Loucy (cell line): Measurements from ENCODE around the gene NFKB2.

ENCODE experiments used
- H2AFZ ChIP-seq: fragments of 200-600 bp; sonication (generic); 2 replicates; pipeline ENCODE4 v1.6.0; 2016; ENCODE audit warnings: antibody characterized with exemption, mild to moderate bottlenecking, low read length, moderate library complexity
- H3F3A ChIP-seq: fragments of 200-600 bp; 2 replicates; pipeline ENCODE4 v1.6.0; 2016; ENCODE audit warnings: antibody characterized with exemption, low read depth, mild to moderate bottlenecking
- H3K27me3 ChIP-seq: fragments of 200-600 bp; sonication (generic); 2 replicates; pipeline ENCODE4 v1.6.1; 2014; ENCODE audit warnings: low read length, mild to moderate bottlenecking; ENCODE audit not compliant: insufficient read depth, poor library complexity, severe bottlenecking
- H3K36me3 ChIP-seq: fragments of 200-600 bp; sonication (generic); 2 replicates; pipeline ENCODE4 v1.6.1; 2016; ENCODE audit warnings: low read length; ENCODE audit not compliant: insufficient read depth
- H3K4me1 ChIP-seq: fragments of 200-600 bp; sonication (generic); 2 replicates; pipeline ENCODE4 v1.5.1; 2014; ENCODE audit warnings: low read length, mild to moderate bottlenecking; ENCODE audit not compliant: insufficient read depth, poor library complexity, severe bottlenecking
- H3K4me2 ChIP-seq: fragments of 200-600 bp; sonication (generic); 2 replicates; pipeline ENCODE4 v1.6.0; 2014; ENCODE audit warnings: antibody characterized with exemption, low read length, low read depth, mild to moderate bottlenecking; ENCODE audit not compliant: poor library complexity, severe bottlenecking
- H3K4me3 ChIP-seq: fragments of 200-600 bp; sonication (generic); 2 replicates; pipeline ENCODE4 v1.5.1; 2014; ENCODE audit warnings: low read length, mild to moderate bottlenecking, mixed read lengths; ENCODE audit not compliant: poor library complexity, severe bottlenecking
- H3K79me2 ChIP-seq: fragments of 200-600 bp; sonication (generic); 2 replicates; pipeline ENCODE4 v1.6.1; 2014; ENCODE audit warnings: low read length; ENCODE audit not compliant: insufficient read depth
- H3K9ac ChIP-seq: fragments of 200-600 bp; sonication (generic); 2 replicates; pipeline ENCODE4 v1.6.0; 2014; ENCODE audit warnings: mild to moderate bottlenecking, low read depth, low read length, moderate library complexity; ENCODE audit not compliant: poor library complexity, severe bottlenecking
- H3K9me2 ChIP-seq: fragments of 200-600 bp; sonication (generic); replicated peaks from 2 replicates; pipeline ENCODE4 v1.6.1; 2016; ENCODE audit warnings: low read depth, low read length, mixed read lengths
- H3K9me3 ChIP-seq: fragments of 200-600 bp; sonication (generic); 2 replicates; pipeline ENCODE4 v1.6.1; 2014; ENCODE audit warnings: mild to moderate bottlenecking, antibody characterized with exemption, low read length, low read depth; ENCODE audit not compliant: insufficient read depth
- H4K20me1 ChIP-seq: fragments of 200-600 bp; sonication (generic); 2 replicates; pipeline ENCODE4 v1.6.0; 2014; ENCODE audit warnings: antibody characterized with exemption, low read length, mild to moderate bottlenecking; ENCODE audit not compliant: insufficient read depth, poor library complexity, severe bottlenecking
- EZH2phosphoT487 ChIP-seq: fragments of 200-600 bp; IDR thresholded peaks from 2 replicates; pipeline ENCODE4 v1.6.1; 2018; ENCODE audit warnings: antibody characterized with exemption, mild to moderate bottlenecking, moderate library complexity, borderline replicate concordance
- TF ChIP-seq, protein P1 (sequence below): fragments of 200-600 bp; sonication (generic); conservative IDR thresholded peaks from 2 replicates; pipeline ENCODE4 v1.5.1; 2014; ENCODE audit warnings: mild to moderate bottlenecking, antibody characterized with exemption, low read length

NFKB2 gene

DNA sequence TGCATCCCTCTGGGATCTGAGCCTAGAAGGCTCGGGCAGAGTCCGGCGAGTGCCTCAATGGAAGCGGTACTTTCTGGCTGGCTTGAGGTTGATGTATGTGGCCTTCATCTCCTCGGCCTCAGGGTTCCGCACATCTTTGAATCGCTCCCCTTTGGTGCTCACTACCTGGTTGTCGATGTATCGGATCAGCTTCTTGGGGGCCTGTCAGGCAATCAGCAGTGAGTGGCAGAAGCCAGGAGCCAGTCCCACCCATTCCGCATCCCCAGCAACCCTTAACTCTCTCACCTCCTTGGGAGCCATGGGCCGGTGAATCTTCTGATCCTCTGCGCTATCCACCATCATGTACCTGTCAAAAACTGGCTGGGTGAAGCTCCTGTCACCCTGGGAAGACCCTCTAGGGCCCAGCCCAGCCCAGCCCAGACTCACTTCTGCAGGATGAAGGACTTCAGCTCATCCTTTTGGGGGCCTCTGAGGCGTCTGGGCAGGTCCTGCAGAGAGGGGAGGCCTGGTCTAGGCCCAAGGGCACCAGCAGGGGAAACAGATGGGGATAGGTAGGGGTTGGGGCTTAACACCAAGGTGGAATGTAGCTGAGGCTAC is 28.0 kb downstream of the NFKB2 start:
- H3K4me2 ChIP-seq, result peak overlapping the region; percentile 93
- TF ChIP-seq, protein P1, sequence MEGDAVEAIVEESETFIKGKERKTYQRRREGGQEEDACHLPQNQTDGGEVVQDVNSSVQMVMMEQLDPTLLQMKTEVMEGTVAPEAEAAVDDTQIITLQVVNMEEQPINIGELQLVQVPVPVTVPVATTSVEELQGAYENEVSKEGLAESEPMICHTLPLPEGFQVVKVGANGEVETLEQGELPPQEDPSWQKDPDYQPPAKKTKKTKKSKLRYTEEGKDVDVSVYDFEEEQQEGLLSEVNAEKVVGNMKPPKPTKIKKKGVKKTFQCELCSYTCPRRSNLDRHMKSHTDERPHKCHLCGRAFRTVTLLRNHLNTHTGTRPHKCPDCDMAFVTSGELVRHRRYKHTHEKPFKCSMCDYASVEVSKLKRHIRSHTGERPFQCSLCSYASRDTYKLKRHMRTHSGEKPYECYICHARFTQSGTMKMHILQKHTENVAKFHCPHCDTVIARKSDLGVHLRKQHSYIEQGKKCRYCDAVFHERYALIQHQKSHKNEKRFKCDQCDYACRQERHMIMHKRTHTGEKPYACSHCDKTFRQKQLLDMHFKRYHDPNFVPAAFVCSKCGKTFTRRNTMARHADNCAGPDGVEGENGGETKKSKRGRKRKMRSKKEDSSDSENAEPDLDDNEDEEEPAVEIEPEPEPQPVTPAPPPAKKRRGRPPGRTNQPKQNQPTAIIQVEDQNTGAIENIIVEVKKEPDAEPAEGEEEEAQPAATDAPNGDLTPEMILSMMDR, result no peak
- peaks cover 25% of the 10 kb centered on the region for H3K4me1 ChIP-seq
- no peak overlapping the region for H2AFZ ChIP-seq
- peak overlapping the region; percentile 79 for H3K4me3 ChIP-seq
- peaks cover 19% of the 10 kb centered on the region for H3K79me2 ChIP-seq
- no peaks in the 10 kb centered on the region for H3K27me3 ChIP-seq
- peak overlapping the region; percentile 76 for H3K9ac ChIP-seq
- H3K9me3 ChIP-seq, result no peaks in the 10 kb centered on the region
- no peaks in the 10 kb centered on the region for H4K20me1 ChIP-seq
- no peaks in the 10 kb centered on the region; the same call in 1 of the 2 replicates for H3K36me3 ChIP-seq
- no peaks in the 10 kb centered on the region for H3K9me2 ChIP-seq
- H3F3A ChIP-seq, result no peaks in the 10 kb centered on the region

DNA sequence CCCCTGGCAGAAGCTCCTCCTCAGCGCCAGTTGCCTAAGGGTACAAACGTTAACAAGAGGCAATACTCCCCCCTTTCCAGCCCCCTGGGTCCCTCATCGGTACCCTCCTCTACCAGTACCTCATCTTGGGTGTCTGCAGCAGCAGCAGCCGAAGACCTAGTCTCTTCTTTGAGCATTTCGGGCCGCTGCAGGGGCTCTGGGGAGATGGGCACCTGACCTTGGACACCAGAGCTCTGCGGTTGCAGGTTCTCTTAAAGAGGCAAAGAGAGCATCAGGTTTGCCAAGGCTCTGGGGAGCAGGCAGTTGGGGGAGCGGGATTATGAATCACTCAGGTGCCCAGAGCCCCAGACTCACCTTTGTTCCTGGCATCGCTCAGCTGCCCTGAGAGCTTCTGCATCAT is 28.6 kb downstream of the NFKB2 start:
- Histone ChIP-seq H3K4me2 (no peak overlapping the region), H3K36me3 (no peaks in the 10 kb centered on the region; the same call in 1 of the 2 replicates), H3K4me3 (no peak overlapping the region), H4K20me1 (no peaks in the 10 kb centered on the region), H3K79me2 (peaks cover 19% of the 10 kb centered on the region), H3K27me3 (no peaks in the 10 kb centered on the region), H3K4me1 (peaks cover 25% of the 10 kb centered on the region), H3K9me2 (no peaks in the 10 kb centered on the region), H3K9ac (no peak overlapping the region), H3K9me3 (no peaks in the 10 kb centered on the region), H3F3A (no peaks in the 10 kb centered on the region), H2AFZ (no peak overlapping the region)
- TF ChIP-seq, protein P1, result no peak
- no peak for TF ChIP-seq EZH2phosphoT487

DNA sequence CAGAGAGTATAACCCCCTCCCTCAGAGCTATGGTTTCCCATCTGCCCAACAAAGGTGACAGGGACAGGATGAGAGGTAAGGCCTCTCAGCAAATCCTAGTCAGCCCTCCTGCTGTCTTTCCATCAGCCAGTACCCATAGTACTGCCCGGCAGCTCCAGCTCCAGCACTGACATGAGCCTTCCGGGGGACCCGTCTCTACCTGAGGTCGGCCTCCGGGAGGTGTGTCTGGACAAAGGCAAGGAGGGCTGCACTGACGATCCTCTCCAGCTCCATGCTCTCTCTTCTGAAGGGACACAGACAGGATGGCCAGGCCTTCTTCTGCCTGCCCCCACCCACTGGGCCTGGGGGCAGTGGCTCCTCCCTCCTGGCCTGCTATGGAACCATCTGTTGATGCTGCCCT is 29.4 kb downstream of the NFKB2 start:
- no peak overlapping the region for H3K9ac ChIP-seq
- peaks cover 18% of the 10 kb centered on the region for H3K4me1 ChIP-seq
- no peak overlapping the region for H2AFZ ChIP-seq
- H3K36me3 ChIP-seq, result no peaks in the 10 kb centered on the region; the same call in 1 of the 2 replicates
- H3K9me3 ChIP-seq, result no peaks in the 10 kb centered on the region
- H4K20me1 ChIP-seq, result no peaks in the 10 kb centered on the region
- H3K27me3 ChIP-seq, result no peaks in the 10 kb centered on the region
- no peaks in the 10 kb centered on the region for H3K9me2 ChIP-seq
- H3K4me3 ChIP-seq, result no peak overlapping the region
- TF ChIP-seq EZH2phosphoT487, result no peak
- TF ChIP-seq, protein P1, result no peak
- H3F3A ChIP-seq, result no peaks in the 10 kb centered on the region
- H3K4me2 ChIP-seq, result no peak overlapping the region
- H3K79me2 ChIP-seq, result peaks cover 19% of the 10 kb centered on the region
